Superior temporal gyrus (tissue), 1 donor: ENCODE measurements around the gene HOXD3.

ENCODE experiments used
- DNase-seq: peaks from one replicate; pipeline ENCODE4 v3.0.0-alpha.2; 2016; ENCODE audit errors: extremely low spot score

The HOXD3 gene

DNA sequence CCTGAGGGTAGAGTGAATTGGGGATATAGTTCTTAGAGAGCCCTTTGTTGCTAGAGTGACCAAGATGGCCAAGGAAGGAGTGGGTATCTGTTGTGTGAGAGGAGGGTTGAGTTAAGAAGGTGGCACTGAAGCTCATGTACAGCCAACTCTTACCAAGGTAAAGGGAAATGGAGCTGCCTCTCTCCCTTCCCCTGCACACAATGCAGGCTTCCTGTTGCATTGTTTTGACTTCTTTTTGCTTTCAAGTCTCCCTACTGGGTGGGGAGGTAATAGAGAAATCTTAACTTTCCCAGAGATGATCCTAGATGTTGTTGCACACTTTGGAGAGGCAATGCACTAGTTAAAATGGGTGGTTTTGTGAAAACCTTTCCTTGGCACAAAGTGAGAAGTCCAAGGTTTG is 55.2 kb downstream of the HOXD3 start:
- no peak for DNase-seq

DNA sequence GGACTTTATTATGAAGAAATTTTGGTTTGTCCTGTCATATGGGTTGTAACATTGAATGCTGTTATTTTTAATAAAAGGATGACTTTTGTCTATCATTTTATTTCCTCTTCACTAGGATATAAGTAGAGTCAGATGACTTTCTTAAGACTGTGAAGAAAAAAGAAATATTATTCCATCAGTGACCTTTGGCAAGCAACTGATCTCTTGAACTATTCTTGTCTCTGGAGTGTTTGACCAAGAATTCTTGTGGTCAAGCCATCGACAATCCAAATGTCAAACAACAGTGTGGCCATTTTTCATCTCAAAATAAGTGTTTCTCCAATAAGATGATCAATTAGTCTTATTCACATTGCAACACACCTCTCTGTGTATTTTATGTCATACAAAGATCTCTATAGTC is 56.3 kb downstream of the HOXD3 start:
- no peak for DNase-seq
